Gastroesophageal sphincter (tissue), 3 donors: Measurements from ENCODE around the gene SAE1.

Experiments used
- POLR2A ChIP-seq, 2 donors: fragments of 450-650 bp; IDR thresholded peaks; one replicate each; pipeline ENCODE4 v1.6.1; 2017; ENCODE audit warnings: antibody characterized with exemption in 2 of 2, mild to moderate bottlenecking in 2 of 2, moderate library complexity in 1 of 2
- TF ChIP-seq, protein P1 (sequence below), 4 experiments: fragments of 200-600 bp in 2 of 4; fragments of 450-650 bp in 2 of 4; sonication (generic) in 1 of 4; IDR thresholded peaks; one replicate each; pipeline ENCODE4 v1.5.1; 2017 to 2019; ENCODE audit warnings: antibody characterized with exemption in 4 of 4, mild to moderate bottlenecking in 2 of 4, moderate library complexity in 2 of 4

DNA sequence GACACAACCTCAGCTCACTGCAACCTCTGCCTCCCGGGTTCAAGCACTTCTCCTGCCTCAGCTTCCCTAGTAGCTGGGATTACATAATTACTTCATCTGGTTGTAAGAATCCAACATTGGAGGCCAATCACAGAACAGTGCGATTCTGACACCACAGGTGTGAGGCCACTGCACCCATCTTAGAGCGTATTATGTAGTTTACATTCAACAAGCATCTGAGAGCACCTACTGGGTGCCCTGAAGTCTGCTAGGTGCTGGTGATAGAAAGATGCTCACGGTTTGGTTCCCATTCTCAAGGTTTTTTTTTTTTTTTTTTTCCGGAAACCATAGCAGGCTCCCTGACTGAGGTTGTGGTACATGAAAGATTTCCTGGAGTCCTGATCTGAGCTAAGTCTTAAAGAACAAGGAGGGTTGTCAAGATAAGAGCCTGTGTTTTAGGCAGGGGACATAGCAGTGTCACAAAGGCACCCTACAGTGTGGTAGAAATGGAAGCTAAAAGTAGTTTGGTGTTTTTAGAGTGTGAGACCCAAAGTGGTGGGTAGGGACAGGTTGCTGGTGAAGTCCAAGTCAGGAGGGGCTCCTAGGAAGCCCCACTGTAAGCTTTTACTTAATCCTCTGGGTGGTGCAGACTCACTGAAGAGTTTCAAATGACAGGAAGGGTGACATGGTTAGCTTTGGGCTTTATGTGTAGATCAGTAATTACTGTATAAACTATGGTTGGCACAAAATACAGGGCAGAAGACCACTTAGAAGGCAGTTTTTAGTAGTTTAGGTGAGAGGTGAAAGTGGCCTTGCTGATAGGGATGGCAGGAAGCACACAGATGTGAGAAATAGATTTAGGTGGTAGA is 15.2 kb downstream of the SAE1 start:
- TF ChIP-seq, protein P1, sequence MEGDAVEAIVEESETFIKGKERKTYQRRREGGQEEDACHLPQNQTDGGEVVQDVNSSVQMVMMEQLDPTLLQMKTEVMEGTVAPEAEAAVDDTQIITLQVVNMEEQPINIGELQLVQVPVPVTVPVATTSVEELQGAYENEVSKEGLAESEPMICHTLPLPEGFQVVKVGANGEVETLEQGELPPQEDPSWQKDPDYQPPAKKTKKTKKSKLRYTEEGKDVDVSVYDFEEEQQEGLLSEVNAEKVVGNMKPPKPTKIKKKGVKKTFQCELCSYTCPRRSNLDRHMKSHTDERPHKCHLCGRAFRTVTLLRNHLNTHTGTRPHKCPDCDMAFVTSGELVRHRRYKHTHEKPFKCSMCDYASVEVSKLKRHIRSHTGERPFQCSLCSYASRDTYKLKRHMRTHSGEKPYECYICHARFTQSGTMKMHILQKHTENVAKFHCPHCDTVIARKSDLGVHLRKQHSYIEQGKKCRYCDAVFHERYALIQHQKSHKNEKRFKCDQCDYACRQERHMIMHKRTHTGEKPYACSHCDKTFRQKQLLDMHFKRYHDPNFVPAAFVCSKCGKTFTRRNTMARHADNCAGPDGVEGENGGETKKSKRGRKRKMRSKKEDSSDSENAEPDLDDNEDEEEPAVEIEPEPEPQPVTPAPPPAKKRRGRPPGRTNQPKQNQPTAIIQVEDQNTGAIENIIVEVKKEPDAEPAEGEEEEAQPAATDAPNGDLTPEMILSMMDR (IDR thresholded peaks at IDR 0.05), result no peak
- TF ChIP-seq POLR2A (IDR thresholded peaks at IDR 0.05), result no peak
